Epithelial cell of prostate (primary cell): ENCODE results near the gene DDX10.
"Not testable (repeated sequence)": the region's sequence is repeated elsewhere in the genome, so short reads cannot be mapped to it uniquely, and the experiment has no call there.

Source experiments
- DNase-seq: peaks from one replicate; pipeline ENCODE4 v3.0.0-alpha.2; 2011; ENCODE audit warnings: low read depth, low spot score
- H3K27ac ChIP-seq: fragments of 450-650 bp; 2 replicates; pipeline ENCODE4 v1.5.1; 2017; ENCODE audit warnings: mild to moderate bottlenecking

The DDX10 gene

DNA sequence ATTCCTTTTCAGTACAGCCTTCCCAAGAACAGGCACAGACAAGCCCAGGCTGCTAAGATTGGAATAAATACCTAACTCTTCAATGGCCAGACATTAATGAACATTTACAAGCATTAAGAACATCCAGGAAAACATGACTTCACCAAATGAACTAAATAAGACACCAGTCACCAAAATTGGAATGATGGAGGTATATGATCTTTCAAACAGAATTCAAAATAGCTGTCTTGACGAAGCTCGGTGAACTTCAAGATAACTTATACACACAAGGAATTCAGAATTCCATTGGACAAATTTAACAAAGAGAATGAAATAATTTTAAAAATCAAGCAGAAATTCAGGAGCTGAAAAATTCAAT lies 16.4 kb upstream of the DDX10 start:
- no peak for DNase-seq
- peak overlapping the region; percentile 21 for H3K27ac ChIP-seq

DNA sequence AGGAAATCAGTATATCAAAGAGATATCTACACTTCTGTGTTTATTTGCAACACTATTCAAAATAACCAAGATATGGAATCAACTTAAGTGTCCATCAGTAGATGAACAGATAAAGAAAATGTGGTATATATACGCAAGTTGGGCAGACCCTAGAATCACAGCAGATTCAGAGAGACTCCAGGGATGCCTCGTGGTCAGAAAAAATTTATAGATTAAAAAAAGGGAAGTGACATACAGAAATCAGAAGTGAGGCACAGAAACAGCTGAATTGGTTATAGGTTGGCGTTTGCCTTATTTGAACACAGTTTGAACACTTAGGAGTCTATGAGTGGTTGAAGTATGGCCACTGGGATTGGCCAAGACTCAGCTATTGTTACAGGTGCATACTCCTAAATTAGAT lies 10.8 kb upstream of the DDX10 start:
- not testable (repeated sequence) for H3K27ac ChIP-seq

DNA sequence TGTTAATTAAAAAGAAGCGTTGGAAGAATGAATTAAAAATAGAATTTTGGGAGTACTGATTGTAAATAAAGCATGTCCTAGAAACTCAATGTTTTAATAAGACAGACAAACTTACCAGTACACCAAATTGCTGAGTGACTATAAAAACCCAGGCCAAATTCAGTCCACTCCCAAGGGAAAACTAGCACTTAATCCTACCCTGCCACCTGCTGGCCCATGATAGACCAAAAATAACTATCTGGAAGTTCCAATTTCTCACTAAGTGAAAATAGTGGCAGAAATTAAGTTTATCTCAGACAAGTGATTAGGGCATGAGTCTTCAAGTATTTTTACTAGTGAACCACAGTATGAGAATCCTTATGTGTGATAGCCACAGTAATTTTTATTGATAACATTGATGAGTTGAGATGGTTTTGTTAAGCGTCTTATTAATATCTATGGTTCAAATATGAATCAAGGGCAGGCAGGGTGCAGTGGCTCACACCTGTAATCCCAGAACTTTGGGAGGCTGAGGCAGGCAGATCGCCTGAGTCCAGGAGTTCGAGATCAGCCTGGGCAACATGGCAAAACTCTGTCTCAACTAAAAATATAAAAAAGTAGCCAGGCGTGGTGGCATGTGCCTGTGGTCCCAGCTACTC lies 9.8 kb upstream of the DDX10 start:
- no peak for DNase-seq
- no peak overlapping the region for H3K27ac ChIP-seq

More for the DNA sequence above, 10.8 kb upstream of the DDX10 start:
- not testable (repeated sequence) for DNase-seq

DNA sequence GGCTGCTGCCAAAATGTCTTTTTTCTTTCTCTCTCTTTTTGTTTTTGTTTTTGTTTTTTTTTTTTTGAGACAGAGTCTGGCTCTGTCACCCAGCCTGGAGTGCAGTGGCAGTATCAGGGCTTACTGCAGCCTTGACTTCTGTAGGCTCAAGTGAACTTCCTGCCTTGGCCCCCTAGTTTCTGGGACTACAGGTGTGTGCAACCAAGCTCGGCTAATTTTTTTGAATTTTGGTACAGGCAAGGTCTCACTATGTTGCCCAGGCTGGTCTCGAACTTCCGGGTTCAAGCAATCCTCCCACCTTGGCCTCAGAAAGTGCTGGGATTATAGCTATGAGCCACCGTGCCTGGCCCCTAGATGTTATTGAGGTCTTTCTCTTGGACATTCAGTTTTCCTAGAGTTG lies 2.2 kb upstream of the DDX10 start:
- no peak for DNase-seq
- no peak overlapping the region for H3K27ac ChIP-seq

DNA sequence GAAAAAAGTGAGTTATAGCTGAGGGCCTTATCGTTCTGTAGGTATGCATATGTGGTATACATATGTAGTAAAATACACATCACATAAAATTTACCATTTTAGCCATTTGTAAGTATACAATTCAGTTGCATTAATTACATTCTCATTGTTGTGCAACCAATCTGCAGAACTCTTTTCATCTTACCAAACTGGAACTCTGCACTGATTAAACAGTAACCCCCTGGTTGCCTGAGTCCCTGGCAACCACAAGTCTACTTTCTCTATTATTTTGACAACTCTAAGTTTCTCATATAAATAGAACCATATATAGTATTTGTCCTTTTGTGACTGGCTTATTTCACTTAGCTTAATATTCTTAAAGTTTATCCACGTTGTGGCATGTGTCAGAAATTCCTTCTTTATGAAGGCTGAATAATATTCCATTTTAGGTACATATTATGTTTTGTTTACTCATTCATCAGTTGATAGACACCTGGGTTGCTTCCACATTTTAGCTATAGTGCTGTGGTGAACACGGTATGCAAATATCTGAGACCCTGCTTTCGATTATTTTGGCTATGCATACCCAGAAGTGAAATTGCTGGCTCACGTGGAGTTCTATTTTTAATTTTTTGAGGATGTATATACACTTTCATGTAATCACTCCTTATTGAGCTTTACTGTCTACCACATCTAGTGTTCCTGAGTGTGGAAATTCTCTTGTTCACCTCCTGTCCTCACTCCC lies 1.6 kb upstream of the DDX10 start:
- H3K27ac ChIP-seq = no peak overlapping the region
- no peak for DNase-seq

DNA sequence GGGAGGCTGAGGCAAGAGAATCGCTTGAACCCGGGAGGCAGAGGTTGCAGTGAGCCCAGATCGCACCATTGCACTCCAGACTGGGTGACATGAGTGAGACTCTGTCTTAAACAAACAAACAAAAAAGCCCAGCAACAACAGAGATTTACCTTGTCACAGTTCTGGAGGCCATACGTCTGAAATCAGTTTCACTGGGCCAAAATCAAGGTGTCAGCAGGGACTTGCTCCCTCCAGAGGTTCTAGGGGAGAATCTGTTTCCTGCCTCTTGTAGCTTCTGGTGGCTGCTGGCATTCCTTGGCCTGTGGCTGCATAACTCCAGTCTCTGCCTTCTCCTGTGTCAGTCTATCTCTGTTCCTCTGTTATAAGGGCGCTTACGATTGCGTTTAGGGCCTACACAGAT lies 1.5 kb downstream of the DDX10 start:
- no peak overlapping the region for H3K27ac ChIP-seq

DNA sequence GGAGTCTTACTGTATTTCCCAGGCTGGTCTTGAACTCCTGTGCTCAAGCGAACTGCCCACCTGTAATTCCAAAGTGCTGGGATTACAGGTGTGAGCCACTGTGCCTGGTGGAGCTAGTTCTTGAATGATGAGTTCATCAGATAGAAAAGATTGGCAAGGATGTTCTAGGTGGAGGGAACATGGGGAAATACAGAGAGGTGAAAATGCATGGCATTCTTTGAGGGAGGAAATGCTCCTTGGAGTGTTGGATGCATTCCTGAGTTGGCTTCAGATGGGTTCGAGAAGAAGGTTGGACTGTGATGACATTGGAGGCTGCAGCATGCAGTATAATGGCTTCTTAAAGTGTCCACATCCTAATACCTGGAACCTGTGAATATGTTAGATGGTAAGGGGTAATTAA lies 4.4 kb downstream of the DDX10 start:
- no peak for DNase-seq
- H3K27ac ChIP-seq = no peak overlapping the region

More for the DNA sequence above, 1.5 kb downstream of the DDX10 start:
- DNase-seq = no peak

DNA sequence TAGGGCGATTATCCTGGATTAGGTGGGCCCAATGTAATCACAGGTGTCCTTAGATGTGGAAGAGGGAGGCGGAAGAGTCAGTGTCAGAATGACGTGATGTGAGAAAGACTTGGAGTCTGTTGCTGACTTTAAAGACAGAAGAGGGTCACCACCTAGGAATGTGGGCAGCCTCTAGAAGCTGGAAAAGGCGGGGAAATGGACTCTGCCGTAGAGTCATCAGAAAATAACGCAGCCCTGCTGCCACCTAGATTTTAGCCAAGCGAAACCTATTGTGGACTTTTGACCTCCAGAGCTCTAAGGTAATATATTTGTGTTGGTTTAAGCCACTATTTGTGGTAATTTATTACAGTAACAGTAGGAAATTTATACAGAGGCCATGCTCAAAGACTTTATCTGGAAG lies 4.8 kb downstream of the DDX10 start:
- no peak for DNase-seq
- H3K27ac ChIP-seq = no peak overlapping the region

DNA sequence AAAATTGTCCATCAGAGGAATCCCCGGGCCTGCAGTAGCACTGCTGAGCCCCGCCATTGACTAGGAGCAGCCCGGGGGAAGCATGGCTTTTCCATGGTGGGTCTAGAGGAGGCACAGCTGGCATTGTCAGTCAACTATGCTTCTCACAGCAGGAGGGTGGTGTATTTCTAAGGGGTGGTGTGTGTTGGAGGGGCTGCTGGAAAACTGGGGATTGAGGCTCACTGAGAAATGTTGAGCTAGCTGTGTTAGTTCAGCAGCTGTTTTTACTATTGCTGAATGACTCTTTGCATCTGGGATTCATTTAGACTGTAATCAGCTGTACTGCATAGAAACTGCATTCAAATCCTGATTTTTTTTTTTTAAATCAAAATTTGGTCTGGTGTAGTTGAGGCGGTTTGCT lies 5.6 kb downstream of the DDX10 start:
- no peak overlapping the region for H3K27ac ChIP-seq

DNA sequence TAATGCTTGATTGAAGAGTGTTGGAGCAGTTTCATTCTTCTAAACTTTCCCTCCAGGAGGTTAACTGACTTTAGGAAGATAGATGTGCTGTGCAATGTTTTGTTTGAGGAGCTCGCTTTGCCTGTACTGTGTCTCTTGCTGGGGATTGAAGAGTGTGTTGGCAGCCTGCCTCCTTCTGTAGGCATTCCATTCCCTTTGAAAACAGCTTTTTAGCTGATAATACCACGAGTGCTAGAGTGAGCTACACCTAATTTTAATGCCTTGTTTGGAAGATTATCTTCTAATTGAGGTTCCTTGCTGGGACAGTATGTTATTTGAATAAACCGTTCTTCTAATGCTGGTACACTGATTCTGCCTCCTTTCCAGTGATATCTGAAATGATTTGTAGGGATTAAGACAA lies 7.2 kb downstream of the DDX10 start:
- no peak for DNase-seq
- no peak overlapping the region for H3K27ac ChIP-seq

More for the DNA sequence above, 5.6 kb downstream of the DDX10 start:
- DNase-seq = no peak

DNA sequence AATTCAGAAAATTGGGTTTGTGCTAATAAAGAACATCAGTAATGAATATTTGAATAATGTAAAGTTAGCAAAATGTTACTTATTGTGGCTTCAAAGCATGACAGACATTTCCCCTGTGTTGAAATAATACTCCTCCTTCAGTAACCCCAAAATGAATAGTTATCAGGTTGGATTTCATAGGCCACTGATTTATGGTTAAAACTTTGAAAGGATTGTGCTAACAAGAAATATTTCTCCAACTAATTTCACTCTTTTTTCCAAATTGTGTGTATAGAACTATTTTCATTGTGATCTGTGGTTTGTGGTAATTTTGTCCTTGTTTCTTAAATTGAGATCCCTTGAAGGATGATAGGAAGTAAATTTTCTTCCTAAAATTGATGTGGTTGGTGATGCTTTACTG lies 7.9 kb downstream of the DDX10 start:
- DNase-seq = no peak
- H3K27ac ChIP-seq = no peak overlapping the region

DNA sequence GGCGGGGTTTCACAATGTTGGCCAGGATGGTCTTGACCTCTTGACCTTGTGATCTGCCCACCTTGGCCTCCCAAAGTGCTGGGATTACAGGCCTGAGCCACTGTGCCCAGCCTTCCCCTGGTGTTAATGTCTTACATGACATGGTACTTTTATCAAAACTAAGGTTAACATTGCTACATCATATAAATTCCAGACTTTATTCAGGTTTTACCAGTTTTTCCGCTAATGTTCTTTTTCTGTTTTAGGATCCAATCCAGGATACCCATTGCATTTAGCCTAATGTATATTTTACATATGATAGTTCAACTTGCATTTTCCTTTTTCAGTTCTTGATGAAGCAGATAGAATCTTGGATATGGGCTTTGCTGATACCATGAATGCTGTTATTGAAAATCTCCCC lies 14.2 kb downstream of the DDX10 start:
- DNase-seq = no peak
- no peak overlapping the region for H3K27ac ChIP-seq

DNA sequence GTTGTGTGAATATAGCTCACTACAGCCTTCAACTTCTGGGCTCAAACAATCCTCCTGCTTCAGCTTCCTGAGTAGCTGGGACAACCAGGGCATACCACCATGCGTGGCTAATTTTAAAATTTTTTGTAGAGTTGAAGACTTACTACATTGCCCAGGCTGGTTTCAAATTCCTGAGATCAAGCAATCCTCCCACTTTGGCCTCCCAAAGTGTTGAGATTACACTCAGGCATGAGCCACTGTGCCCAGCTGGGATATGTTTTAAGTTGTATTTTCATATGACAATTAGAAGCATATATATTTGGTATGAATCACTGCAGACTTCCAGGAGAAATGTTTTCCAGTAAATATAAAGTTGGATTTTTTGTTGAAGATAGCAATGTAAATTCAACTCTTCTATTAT lies 15.4 kb downstream of the DDX10 start:
- no peak overlapping the region for H3K27ac ChIP-seq
- DNase-seq = no peak

DNA sequence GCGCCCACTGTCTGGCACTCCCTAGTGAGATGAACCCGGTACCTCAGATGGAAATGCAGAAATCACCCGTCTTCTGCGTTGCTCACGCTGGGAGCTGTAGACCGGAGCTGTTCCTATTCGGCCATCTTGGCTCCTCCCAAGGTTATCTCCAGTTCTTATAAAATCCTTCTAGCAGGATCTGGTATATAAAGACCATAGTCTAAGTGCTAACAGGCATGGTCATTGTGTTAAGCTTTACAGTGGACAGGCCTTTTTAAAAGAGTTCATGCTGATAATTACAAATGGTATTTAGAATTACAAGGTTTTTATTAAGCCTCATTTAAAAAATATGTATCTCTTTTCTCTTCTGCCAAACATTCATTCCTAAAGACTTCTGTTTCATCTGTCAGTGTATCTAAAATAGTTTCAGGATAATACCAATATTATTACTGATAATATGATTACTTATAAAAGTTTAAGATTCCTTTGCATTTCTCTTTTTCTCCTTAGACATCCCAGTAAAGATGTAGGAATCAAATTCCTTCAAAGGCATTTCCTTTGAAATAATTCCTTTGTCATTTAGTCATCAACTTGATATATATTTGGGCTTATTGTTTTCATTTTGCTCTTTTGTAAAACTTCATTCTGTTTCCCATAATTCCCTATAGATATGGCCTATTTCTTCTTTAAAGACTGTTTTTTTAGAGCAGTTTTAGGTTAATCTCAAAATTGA lies 20.7 kb downstream of the DDX10 start:
- no peak for DNase-seq
- no peak overlapping the region for H3K27ac ChIP-seq

DNA sequence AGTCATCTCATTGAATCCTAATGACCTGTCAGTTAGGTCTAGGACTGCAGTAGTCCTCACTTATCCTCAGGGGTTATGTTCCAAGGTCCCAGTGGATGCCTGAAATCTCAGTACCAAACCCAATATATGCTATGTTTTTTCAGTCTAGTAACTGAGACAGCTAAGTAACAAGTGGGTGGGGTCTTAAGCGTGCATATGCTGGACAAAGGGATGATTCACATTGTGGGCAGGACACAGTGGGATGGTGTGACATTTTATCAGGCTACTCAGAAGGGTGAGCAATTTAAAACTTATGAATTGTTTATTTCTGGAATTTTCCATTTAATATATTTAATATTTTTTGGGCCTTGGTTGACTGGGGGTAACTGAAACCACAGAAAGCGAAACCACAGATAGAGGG lies 29.0 kb downstream of the DDX10 start:
- DNase-seq = no peak
- H3K27ac ChIP-seq = peak overlapping the region; percentile 54

DNA sequence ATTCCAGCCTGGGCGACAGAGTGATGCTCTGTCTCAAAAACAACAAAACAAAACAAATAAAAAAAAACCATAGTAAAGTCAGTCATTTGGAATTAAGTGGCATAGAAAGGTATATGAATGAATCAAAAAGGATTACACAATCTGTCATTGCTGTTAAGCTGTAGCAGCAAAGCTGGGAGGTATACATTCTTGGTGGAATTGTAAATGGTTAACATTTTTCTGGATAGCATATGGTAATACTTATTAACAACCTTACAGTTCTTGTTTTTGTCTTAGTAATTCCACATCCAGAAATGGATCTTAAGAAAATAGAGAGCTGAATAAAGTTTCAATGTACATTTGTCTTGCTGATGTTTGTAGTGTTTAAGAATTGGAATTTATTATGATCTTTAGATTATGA lies 30.0 kb downstream of the DDX10 start:
- peak overlapping the region; percentile 54 for H3K27ac ChIP-seq
- no peak for DNase-seq

DNA sequence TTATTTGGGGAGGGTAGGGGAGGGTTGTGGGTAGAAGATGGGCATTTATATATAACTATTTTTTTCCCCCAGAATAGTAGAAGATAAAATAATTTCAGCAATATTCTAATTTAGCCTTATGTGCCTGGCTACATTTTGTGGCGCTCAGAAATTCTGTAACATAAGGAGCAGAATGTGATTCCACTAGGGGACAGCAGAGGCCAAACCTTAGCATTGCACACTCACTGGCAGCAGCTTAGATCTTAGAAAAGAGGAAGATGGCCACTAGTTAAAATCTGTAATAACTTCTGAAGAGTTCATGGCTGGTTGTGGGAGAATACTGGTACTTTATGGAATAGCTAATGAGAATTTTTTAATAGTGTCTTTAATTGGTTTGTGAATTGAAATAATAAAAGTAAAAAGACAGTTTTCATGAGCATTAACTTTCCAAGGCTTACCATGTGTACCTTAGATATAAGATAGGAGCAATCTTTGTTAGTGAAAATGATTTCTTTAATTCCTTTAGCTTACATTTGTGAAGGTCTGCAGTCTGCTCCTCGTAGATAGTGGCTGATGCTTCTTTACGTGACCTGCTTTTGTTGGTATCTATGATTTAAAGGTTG lies 33.1 kb downstream of the DDX10 start:
- no peak for DNase-seq
- H3K27ac ChIP-seq = peak overlapping the region; percentile 74

DNA sequence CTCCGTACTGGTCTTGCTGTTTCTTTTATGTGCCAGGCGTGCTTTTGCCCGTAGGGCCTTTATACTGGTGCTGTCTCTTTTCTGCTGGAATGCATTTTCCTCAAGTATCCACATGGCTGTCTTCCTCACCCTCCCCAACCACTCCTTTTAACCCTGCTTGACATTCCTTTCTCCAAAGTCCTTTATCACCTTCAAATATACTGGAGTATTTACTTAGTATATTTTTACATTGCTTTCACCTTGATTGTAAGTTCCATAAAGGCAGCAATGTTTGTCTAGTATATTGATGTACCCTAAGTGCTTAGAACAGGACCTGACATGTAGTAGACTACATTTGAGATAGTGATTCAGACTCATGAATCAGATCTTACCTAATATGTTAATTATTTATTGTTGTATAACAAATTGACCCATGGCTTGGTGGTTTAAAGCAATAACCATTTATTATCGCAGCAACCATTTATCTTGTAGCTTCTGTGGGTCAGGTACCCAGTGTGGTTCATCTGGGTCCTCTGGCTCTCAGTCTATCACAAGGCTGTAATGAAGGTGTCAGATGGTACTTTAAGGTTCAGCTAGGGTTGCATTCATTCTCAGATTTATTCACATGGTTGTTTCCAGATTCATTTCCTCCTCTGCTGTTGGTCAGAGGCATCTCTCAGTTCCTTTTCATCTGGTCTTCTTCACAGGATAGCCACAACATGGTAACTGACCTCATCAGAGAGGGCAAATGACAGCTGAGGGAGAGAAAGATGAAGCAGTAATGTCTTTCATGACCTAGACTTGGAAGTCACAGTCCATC lies 34.2 kb downstream of the DDX10 start:
- DNase-seq = peak; percentile 60
- peak overlapping the region; percentile 74 for H3K27ac ChIP-seq

DNA sequence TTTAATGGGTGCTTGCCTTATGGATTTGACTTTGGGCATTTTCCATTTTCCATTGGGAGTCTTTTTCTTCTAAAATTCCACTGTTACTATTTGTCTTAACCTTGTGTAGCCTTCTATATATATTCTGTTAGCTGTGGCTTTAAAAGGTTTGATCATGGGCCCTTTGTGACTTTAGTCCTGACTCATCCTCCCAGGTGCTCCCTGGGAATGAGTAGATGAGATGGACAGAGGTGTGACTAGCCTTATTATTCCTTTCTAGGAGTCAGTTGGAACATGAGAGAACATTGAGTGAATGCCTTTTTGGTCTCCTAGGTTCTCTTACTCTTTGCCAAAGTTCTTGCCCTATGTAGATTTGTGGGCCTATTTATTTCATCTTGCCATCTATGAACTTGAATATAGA lies 39.0 kb downstream of the DDX10 start:
- no peak overlapping the region for H3K27ac ChIP-seq

DNA sequence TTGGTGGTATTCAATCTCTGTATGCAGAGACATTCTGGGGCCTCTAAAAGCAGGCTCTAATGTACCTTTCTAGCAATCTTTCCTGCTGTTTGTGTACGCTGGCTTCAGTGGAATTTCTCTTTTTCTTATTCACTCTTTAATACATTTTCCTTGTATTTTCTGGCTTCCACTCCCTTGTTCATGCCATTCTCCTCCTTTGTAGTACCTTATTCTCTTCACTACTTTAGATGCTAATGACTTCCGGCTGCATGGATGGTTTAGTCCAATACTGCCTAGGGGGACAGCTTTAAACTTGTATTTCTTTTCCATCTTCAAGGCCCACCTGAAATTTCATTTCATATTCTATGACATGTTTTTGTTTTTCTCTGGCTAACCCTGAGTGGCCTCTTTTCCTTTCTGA lies 40.2 kb downstream of the DDX10 start:
- H3K27ac ChIP-seq = no peak overlapping the region
- no peak for DNase-seq

More for the DNA sequence above, 39.0 kb downstream of the DDX10 start:
- no peak for DNase-seq
